ENCODE results near the gene LMO1.

- no peak for TF ChIP-seq CTCF (IDR thresholded peaks at IDR 0.05)
- TF ChIP-seq POLR2A (IDR thresholded peaks at IDR 0.05): no peak
Observed at GRCh38 chr11:8224161-8224591, 39.5 kb downstream of the LMO1 start.
